ENCODE data around the gene PDZRN3.

DNA sequence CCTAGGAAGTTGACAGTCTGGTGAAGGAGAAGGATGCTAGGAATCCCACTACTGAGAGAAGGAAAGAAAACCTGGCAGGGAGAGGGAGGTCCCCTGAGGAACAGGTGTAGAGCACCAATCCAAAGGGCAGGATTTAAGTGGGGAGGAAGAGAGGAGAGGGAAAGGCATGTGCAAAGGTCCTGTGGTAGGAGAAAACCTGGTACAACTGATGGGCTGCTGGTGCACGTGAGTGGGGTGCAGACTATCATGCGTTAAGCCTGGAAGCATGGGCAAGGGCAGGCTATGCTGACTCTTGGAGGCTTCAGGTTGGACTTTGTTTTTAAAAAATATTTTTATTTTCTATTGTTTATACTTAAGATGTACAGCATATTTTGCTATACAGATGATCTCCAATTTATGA, 209.6 kb downstream of the PDZRN3 start:
- TF ChIP-seq, protein P1, sequence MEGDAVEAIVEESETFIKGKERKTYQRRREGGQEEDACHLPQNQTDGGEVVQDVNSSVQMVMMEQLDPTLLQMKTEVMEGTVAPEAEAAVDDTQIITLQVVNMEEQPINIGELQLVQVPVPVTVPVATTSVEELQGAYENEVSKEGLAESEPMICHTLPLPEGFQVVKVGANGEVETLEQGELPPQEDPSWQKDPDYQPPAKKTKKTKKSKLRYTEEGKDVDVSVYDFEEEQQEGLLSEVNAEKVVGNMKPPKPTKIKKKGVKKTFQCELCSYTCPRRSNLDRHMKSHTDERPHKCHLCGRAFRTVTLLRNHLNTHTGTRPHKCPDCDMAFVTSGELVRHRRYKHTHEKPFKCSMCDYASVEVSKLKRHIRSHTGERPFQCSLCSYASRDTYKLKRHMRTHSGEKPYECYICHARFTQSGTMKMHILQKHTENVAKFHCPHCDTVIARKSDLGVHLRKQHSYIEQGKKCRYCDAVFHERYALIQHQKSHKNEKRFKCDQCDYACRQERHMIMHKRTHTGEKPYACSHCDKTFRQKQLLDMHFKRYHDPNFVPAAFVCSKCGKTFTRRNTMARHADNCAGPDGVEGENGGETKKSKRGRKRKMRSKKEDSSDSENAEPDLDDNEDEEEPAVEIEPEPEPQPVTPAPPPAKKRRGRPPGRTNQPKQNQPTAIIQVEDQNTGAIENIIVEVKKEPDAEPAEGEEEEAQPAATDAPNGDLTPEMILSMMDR (IDR thresholded peaks at IDR 0.05), result no peak
- TF ChIP-seq EP300 (IDR thresholded peaks at IDR 0.05), result no peak
- TF ChIP-seq POLR2A (IDR thresholded peaks at IDR 0.05), result no peak
- TF ChIP-seq POLR2AphosphoS5 (IDR thresholded peaks at IDR 0.05), result no peak
